OCI-LY3 (cell line): Measurements from ENCODE around the gene LRRC70.

ENCODE experiments used
- H2AFZ ChIP-seq: fragments of 200-600, 300-600 bp; shearing (Covaris generic); 2 replicates; pipeline ENCODE4 v1.6.0; 2014; ENCODE audit warnings: antibody characterized with exemption, low read depth, low read length
- H3K27ac ChIP-seq: fragments of 200-600, 300-600 bp; sonication (generic); 2 replicates; pipeline ENCODE4 v1.5.1; 2014; ENCODE audit warnings: mild to moderate bottlenecking, low read length, moderate library complexity, mixed read lengths
- H3K27me3 ChIP-seq: fragments of 200-600, 300-600 bp; sonication (generic); 2 replicates; pipeline ENCODE4 v1.6.1; 2014; ENCODE audit warnings: low read depth, low read length, mixed read lengths
- H3K36me3 ChIP-seq: fragments of 200-600, 300-600 bp; sonication (generic); replicated peaks from 2 replicates; pipeline ENCODE3; 2014; ENCODE audit warnings: low read depth, low read length, mixed read lengths
- H3K4me1 ChIP-seq: fragments of 300-600, 200-600 bp; sonication (generic); 2 replicates; pipeline ENCODE4 v1.6.1; 2014; ENCODE audit warnings: low read length, mixed read lengths
- H3K4me2 ChIP-seq: fragments of 200-600, 300-600 bp; sonication (generic); 2 replicates; pipeline ENCODE4 v1.6.1; 2014; ENCODE audit warnings: low read length, mixed read lengths
- H3K4me3 ChIP-seq: fragments of 300-600, 200-600 bp; sonication (generic); 2 replicates; pipeline ENCODE4 v1.5.1; 2014; ENCODE audit warnings: antibody characterized with exemption, mild to moderate bottlenecking, low read length, moderate library complexity
- H3K79me2 ChIP-seq: fragments of 300-600, 200-600 bp; shearing (Covaris generic); 2 replicates; pipeline ENCODE4 v1.6.1; 2014; ENCODE audit warnings: mild to moderate bottlenecking, low read length, mixed read lengths
- H3K9ac ChIP-seq: fragments of 300-600, 200-600 bp; shearing (Covaris generic); 2 replicates; pipeline ENCODE4 v1.6.0; 2014; ENCODE audit warnings: mild to moderate bottlenecking, low read length, moderate library complexity
- H3K9me3 ChIP-seq: fragments of 200-600, 300-600 bp; shearing (Covaris generic); 2 replicates; pipeline ENCODE4 v1.6.1; 2014; ENCODE audit warnings: low read length, mixed read lengths; ENCODE audit not compliant: insufficient read depth
- H4K20me1 ChIP-seq: fragments of 200-600, 300-600 bp; sonication (generic); 2 replicates; pipeline ENCODE4 v1.6.1; 2016; ENCODE audit warnings: low read length, mixed read lengths; ENCODE audit not compliant: insufficient read depth
- EZH2phosphoT487 ChIP-seq: fragments of 200-600 bp; shearing (Covaris generic); IDR thresholded peaks from 2 replicates; pipeline ENCODE4 v1.6.1; 2018; ENCODE audit warnings: antibody characterized with exemption, mixed run types, low read depth
- TF ChIP-seq, protein P1 (sequence below): fragments of 200-600, 300-600 bp; sonication (generic); IDR thresholded peaks from 2 replicates; pipeline ENCODE4 v1.5.1; 2014; ENCODE audit warnings: antibody characterized with exemption, low read length, low read depth

Gene LRRC70

GRCh38 chr5:62627121-62627520 lies 48.5 kb downstream of the LRRC70 start:
- Histone ChIP-seq H3K4me3 (no peak overlapping the region), H3K27me3 (no peaks in the 10 kb centered on the region), H3K79me2 (no peaks in the 10 kb centered on the region), H3K27ac (no peak overlapping the region), H3K36me3 (no peaks in the 10 kb centered on the region), H4K20me1 (no peaks in the 10 kb centered on the region), H3K4me1 (no peaks in the 10 kb centered on the region), H3K9ac (no peak overlapping the region), H2AFZ (no peak overlapping the region), H3K9me3 (no peaks in the 10 kb centered on the region), H3K4me2 (no peak overlapping the region)
- TF ChIP-seq, protein P1, sequence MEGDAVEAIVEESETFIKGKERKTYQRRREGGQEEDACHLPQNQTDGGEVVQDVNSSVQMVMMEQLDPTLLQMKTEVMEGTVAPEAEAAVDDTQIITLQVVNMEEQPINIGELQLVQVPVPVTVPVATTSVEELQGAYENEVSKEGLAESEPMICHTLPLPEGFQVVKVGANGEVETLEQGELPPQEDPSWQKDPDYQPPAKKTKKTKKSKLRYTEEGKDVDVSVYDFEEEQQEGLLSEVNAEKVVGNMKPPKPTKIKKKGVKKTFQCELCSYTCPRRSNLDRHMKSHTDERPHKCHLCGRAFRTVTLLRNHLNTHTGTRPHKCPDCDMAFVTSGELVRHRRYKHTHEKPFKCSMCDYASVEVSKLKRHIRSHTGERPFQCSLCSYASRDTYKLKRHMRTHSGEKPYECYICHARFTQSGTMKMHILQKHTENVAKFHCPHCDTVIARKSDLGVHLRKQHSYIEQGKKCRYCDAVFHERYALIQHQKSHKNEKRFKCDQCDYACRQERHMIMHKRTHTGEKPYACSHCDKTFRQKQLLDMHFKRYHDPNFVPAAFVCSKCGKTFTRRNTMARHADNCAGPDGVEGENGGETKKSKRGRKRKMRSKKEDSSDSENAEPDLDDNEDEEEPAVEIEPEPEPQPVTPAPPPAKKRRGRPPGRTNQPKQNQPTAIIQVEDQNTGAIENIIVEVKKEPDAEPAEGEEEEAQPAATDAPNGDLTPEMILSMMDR = no peak
- TF ChIP-seq EZH2phosphoT487 = no peak

DNA sequence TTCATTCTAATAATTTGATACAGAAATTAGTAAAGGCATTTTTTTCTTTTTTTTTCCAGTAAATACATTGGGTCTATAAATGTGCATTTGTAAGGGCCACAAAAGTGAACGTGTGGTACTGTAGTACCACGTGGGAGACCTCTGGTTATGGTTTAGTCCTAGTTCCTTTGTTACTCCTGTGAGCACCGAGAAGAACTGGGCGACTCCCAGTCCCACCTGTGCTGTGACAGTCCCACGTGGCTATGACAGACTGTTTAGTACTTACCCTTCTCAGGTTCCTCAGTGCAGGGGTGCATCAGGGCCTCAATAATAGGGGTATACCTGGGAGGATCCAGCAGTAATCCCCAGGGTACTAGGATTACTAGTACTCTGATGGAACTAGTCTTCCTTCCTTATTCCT lies 49.3 kb downstream of the LRRC70 start:
- H3K9ac ChIP-seq = no peak overlapping the region
- H2AFZ ChIP-seq = no peak overlapping the region
- H3K27ac ChIP-seq = no peak overlapping the region
- TF ChIP-seq, protein P1 = no peak
- TF ChIP-seq EZH2phosphoT487 = no peak
- no peaks in the 10 kb centered on the region for H3K36me3 ChIP-seq
- no peak overlapping the region for H3K4me2 ChIP-seq
- H4K20me1 ChIP-seq = no peaks in the 10 kb centered on the region
- no peaks in the 10 kb centered on the region for H3K79me2 ChIP-seq
- no peaks in the 10 kb centered on the region for H3K9me3 ChIP-seq
- H3K4me1 ChIP-seq = no peaks in the 10 kb centered on the region
- no peak overlapping the region for H3K4me3 ChIP-seq
- H3K27me3 ChIP-seq = no peaks in the 10 kb centered on the region
